GM18508 (cell line): ENCODE measurements around the gene PTPN21.

ENCODE experiments used
- ATAC-seq: cut with Tn5 transposase; IDR thresholded peaks from one replicate; pipeline ENCODE4 v1.9.1; 2021; ENCODE audit warnings: moderate number of reproducible peaks; ENCODE audit not compliant: insufficient read depth, unreplicated experiment

The PTPN21 gene

DNA sequence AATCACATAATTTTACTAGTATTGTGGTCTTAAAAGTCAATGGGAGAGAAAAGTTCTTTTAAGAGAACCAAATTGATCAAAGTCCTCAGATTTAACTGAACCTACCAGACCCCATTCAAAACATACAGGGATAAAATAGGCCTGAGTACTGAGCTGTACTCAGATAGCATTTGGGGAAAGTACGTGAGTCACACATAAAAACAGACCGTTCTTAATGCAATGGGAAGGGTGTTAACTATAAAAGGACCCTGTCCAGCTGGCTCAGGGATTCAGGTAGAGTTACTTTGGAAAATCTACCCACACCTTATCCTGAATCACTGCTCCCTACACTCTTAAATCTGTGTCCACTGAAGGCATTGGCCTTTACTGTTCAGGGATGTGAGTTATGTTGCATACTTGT lies 78.0 kb downstream of the PTPN21 start:
- no peak for ATAC-seq

DNA sequence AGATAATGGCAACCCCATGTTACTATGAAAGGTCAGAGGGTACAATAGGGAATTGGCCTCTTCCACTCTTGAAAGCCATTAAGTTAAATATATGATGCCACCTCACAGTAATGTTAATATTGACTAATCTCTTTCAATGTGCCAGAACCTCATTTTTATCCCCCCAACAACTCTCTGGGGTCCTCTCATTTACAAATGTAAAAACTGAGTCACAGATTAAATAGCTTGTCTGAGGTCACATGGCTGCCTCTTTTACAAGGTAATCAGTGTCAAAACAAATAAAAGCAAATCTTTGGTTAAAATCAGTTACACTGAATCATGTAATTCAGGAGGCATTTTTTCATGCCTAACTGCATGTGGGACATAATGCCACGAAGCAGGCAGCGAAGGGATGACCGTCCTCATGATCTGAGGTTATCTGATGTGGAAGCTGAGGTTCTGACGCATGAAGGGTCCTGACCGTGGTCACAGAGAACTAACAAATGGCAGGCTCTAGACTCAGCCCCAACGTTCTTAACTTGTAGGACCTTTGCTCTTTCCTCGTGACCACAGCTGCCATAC lies 78.5 kb downstream of the PTPN21 start:
- ATAC-seq = no peak

DNA sequence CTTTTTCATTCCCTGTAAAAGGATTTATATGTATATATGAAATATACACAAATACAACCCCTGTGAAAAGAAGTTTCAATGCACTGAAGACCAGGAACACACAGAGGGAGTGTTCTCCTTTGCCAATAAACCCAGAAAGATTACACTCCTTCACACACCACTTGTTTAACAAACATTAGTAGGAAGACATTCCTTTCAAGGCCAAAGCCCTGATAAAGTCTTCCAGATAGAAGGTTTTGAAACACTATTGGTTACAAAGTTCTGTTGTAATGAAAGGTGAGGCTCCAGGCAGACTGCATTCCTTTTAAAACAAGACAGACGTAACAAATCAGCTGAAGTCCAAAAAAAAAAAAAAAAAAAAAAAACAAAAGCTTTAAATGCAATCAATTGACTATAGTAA lies 81.0 kb downstream of the PTPN21 start:
- ATAC-seq = no peak

DNA sequence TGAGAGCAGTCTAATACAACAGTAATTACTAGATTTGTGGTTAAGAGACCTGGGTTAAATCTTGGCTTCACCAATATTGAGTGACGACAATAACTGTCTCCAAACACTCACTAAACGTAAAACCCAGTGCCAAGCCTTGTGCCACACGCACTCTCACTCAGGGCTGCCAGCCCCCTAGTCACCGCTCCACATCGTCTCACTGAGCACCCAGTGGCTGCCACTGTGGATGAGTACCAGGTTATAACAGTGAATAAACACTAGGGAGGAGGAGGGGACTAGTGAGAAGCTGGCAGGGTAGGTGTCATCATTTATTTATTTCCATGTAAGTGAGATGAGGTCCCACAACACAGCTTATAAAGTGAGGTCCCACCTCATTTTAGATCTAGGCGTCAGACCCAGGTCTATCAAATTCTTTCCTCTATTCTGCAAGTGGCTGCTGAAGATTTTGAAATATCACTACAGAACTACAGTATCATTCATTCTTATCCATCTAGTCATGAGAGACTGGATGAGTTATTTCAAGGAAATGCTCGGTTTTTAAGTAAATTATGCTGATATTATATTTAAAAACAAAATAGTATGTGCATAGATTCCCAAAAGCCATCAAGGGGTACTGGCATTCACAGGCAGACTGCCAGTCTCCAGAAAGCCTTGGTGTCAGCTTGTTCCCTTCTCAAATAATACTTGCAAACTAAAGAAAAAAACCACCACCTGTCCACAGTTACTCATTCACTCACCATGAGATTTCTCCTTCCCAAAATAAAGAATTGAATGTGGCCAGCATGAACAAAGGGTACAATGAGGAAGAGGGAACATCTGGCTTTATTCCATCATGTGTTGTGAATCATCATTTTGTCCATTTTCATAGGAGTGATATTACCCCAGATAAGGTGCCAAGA lies 84.0 kb downstream of the PTPN21 start:
- no peak for ATAC-seq

DNA sequence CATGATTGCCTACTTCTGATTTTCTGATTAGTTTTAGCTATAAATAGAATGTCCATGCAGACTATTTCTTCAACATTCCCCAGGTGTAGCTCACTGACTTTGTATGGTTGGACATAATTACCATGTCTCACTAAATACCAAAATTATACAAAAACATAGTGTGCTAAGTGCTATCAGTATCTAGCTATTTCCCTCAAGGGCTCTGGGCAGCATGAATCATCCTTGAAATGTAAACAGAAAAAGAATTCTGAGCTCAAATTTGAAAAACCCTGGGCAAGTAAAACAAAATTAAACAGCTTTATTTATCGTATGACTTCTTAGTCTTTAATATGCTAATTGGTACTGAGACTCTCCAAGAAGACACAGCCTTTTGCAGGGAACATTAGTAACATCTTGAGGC lies 86.4 kb downstream of the PTPN21 start:
- ATAC-seq = no peak

DNA sequence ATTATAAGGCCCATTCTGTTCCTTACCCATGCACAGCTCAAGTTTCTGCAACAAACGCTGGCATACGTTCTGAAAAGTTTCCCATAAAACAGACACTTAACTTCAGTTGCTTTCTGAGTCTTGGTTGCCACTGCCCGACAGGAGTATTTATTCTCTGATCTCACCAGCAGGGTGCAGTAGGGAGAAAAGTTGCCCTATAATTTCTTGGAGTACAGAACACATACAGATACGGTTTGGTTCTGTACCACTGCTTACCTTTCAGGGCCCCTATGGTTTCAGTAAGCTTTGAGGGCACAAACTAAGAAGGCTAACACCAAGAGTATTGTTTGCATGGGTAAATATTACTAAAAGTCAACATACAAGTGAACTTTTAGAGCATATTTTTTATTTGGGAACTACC lies 91.5 kb downstream of the PTPN21 start:
- ATAC-seq = no peak

DNA sequence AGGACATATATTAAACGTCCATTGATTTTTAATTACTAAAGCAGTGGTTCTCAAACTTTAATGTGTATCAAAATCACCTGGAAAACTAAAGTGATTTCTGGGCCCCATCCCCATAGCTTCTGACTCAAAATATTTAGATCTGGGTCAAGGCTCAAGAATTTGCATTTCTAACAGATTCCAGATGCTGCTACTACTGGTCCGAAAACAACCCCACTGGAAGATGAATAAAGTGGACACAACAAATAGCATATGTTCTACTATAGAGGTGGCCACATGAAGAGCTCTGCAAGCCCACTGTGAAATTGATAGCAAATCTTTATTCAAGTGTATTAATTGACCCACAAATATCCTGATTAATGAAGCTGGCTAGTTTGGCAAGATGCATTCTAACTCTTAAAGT lies 99.9 kb downstream of the PTPN21 start:
- ATAC-seq = no peak

DNA sequence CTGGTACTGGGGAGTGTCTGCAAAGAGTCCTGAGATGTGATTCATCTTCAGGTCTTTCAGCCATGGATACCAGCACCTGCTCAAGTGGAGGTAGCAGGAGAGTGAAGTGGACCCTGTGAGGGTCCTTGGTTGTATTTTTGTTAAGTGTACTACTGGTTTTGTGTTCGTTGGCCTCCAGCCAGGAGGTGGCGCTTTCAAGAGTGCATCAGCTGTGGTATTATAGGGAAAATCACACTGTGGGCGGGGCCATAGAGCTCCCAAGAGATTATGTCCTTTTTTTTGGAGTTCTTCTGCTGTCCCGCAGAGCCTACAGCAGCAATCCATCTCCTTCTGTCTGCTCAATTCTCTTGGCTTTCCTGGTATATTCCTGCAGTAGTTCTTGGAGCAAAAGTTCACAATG lies 102.6 kb downstream of the PTPN21 start:
- ATAC-seq = no peak

DNA sequence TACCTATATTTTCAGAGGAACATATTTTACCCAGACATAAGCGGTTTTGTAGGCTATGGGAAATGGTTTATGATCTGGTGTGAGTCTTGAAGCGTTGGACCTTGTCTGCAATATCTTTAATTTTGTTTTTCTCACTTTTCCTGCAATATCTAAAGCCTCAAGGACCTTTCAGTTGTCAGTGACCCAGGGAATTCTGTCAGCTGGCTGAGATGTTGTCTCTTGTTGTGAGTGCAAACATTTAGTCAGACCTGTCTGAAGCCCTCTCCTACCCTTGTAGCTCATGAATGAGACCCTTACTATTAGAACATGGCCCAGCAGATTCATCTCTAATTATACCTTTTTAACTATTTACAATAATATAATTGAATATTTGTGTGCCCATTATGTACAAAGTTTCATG lies 115.7 kb downstream of the PTPN21 start:
- ATAC-seq = no peak

DNA sequence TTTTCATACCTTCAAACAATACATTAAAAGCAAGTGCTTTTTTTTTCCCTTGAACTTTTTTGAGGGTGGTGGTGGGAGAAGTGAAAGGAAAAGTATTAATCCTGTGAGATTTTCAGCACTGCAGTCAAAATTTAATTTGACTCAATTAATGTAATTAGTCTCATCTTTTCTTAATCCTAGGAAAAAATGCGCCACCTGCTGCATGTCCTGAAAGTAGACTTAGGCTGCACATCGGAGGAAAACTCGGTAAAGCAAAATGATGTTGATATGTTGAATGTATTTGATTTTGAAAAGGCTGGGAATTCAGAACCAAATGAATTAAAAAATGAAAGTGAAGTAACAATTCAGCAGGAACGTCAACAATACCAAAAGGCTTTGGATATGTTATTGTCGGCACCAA lies 117.1 kb downstream of the PTPN21 start:
- ATAC-seq = no peak

DNA sequence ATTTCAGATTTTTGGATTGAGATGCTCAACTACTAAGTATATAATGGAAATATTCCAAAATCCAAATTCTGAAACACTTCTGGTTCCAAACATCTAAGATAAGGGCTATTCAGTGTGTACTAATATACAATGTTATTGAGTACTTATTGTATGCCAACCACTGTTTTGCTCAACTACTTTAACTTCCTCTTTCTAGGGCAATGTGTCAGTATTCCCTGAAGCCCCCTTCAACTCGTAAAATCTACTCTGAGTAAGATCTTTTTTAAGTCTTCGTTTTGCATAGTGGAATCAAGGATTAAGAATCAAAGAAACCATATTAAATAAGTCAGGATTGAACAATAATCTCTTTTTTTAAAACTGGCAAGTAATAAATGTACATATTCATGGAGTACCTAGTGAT lies 123.8 kb downstream of the PTPN21 start:
- ATAC-seq = no peak

DNA sequence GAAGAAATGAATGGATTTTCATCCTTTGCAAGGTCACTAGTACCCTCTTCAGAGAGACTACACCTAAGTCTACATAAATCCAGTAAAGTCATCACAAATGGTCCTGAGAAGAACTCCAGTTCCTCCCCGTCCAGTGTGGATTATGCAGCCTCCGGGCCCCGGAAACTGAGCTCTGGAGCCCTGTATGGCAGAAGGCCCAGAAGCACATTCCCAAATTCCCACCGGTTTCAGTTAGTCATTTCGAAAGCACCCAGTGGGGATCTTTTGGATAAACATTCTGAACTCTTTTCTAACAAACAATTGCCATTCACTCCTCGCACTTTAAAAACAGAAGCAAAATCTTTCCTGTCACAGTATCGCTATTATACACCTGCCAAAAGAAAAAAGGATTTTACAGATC lies 128.5 kb downstream of the PTPN21 start:
- ATAC-seq = no peak

DNA sequence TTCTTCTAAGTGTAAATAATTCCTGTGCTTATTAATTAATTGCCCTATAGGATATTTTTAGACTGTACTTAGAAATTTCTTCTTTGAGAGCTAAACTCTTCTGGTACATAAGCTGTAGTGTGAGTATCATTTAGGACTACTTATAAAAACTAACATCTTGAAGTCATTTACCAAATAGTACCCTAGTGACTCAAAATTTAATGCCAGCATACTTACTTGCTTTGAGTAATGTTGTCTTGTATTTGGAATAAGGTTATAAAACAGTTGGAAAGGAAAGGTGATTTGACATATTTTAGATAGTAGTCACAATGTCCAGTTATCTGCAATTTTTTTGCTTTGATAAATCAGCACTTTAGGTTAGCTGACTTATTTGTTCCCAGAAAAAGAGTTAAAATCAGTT lies 130.2 kb downstream of the PTPN21 start:
- no peak for ATAC-seq

DNA sequence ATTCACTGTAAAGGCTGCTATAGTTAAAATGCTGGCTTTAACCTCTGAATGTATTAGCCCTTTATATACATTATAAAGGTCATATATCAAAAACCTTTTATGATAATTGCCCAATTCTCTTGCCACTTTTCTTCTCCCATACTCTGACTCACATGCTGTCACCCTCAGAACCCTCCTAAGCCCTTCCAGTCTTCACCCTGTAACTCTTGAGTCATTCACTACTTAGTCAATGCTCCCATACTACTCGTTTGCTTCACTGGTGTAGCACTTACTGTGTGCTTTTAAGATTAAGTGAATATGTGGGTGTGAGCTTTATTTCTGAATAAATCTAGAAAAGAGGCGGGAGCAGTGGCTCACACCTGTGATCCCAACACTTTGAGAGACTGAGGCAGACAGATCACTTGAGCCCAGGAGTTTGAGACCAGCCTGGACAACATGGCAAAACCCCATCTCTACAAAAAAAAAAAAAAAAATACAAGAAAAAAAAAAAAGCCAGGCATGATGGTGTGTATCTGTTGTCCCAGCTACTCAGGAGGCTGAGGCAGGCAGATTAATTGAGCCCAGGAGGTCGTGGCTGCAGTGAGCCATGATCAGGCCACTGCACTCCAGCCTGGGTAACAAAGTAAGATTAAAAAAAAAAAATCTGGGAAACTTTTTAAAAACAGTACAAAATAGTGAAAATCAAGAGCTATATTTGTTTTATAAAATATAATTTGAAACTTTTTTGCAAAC lies 131.7 kb downstream of the PTPN21 start:
- ATAC-seq = no peak

DNA sequence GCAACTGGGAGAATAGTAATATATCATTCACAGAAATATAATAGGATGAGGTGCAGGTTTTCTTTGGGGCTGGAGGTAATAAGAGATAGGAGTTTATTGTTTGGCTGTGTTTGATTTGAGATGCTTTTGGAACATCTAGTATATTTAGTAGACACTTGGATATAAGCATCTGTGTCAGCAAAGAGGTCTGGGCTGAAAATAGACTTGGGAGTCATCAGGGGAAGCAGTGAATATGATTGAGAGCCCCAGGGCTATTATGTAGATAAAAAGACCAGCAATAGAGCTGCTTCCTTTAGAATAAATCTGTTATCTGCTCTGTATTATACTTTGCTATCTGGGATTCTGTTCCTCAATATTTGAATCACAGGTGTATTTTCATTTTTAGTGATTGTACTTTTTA lies 132.8 kb downstream of the PTPN21 start:
- no peak for ATAC-seq

DNA sequence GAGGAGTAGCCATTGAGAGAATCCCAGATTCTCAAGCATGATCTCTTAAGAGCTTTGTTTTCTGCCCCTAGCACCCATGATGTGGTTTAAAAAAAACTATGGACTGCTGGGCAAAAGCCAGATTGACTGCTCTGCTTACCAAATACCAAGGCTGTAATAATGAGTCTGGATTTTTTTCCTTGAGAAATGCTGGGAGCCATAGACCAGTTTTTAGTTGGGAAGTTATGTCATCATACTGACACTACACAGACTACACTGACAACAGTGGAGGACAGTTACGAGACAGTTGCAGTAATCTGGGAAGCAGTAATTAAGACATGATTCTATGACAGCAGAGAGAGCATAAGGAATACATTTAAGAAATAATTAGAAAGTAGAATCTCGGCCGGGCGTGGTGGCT lies 133.5 kb downstream of the PTPN21 start:
- no peak for ATAC-seq

DNA sequence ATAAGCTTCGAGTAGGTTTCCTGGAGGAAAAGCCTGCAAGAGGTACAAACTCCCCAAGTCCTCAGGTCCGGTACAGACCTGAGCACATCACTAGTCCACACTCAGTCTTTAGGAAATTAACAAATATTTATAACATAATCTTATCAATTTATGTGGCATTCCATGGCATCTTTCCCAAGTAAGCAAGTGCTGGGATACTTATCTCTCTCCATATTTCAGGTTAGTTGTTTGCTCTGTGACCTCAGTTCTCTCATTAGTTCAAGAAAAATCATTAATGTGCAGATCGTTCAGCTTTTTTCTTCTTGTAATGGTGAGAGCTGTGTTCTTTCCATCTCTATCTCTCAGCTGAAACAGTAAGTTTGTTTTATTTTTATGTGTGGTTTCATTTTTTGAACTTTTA lies 134.6 kb downstream of the PTPN21 start:
- no peak for ATAC-seq

DNA sequence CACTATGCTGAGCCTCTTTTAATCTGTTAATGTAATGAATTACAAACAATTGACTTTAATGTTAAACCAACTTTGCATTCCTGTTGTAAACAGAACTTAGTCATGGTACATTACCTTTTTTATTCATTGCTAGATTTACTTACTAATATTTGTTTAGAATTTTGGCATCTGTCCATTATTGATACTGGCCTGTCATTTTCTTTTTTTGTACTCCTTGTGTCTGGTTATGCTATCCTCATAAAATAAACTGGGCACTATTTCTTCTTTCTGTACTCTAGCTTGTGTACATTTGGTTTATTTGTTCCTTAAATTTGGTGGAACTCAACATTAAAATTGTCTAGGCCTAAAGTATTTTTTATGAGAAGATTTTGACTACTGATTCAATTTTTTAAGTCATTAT lies 137.2 kb downstream of the PTPN21 start:
- no peak for ATAC-seq
